ENCODE measurements around the gene TMEM182. TPM values are rescaled to one million over a fixed set of nuclear protein-coding genes. Genes with fewer than 3 reads are reported as not detected.

TMEM182 gene, protein sequence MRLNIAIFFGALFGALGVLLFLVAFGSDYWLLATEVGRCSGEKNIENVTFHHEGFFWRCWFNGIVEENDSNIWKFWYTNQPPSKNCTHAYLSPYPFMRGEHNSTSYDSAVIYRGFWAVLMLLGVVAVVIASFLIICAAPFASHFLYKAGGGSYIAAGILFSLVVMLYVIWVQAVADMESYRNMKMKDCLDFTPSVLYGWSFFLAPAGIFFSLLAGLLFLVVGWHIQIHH
- total RNA-seq, result 1 to 10 TPM; 4.8 to 5.4 (median 5.0) TPM

DNA sequence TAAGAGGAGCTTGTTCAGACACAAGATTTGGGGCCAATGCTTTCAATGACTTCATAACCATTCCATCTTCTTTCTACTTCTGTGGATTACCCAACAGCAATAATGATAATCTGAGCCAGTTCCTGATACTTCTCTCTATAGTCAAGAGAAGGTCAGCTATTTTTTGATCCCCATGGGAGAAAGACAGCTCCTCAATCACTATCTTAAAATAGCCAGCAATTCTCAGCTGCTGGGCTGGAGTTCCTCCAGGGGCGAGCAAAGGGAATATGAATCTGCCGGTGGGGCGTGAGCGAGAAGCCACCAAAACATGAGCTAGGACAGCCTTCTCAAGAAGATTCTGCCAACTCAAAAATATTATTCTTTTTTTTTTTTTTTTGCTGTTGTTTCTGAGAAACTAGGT, at the start of gene TMEM182:
TMEM182 (plus strand) TSS at position 269 of the 400 bp plus-strand sequence. CDS start 187 bp downstream, outside the sequence.
- no peaks in the 10 kb centered on the region for H3K27me3 Mint-ChIP-seq (ENCODE audit: low read depth)
- ATAC-seq (no peak), DNase-seq (no peak)
- H3K4me3 Mint-ChIP-seq, result no peak within 1 kb of the TSS
- H3K9me3 Mint-ChIP-seq, result no peaks in the 10 kb centered on the region
- no peaks in the 10 kb centered on the region for H3K4me1 Mint-ChIP-seq (ENCODE audit: low read depth)
- peaks cover 19% of the 10 kb centered on the region for H3K36me3 Mint-ChIP-seq (ENCODE audit: insufficient read depth)

DNA sequence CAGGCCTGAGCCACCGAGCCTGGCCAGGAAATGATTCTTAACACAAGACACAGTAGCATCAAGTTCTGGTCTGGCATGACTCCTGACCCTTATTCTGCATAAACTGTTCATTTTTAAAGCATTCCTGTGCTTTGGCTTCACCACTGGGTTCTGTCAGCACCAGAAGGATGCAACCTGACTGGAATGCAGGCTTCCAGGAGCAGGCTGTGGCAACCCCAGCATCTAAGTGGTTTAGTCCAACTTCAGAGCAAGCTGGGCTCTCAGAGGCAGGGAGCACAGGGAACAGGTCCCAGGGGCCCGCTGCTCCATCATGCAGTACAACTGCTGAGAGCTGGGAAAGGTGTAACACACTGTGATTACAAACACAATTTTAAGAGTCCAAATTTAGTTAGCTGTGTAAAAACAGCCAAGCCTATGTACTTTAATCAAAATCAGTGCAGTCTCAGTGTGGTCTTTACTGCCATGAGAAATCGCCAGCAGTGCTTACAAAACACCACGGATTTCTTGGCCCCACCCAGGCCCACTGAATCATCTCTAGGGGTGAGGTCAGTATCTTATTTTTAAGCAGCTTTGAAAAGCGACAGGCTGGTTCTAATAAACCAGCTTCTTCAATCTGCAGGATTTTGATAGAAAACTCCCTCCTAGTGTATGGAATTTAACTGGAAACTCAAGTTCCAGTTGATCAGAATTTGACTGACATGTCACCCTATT, 44.4 kb upstream of the TMEM182 start:
- peaks cover 38% of the 10 kb centered on the region for H3K36me3 Mint-ChIP-seq (ENCODE audit: insufficient read depth)
- H3K4me3 Mint-ChIP-seq, result no peak overlapping the region
- no peaks in the 10 kb centered on the region for H3K9me3 Mint-ChIP-seq
- no peaks in the 10 kb centered on the region for H3K27me3 Mint-ChIP-seq (ENCODE audit: low read depth)
- ATAC-seq (no peak), DNase-seq (no peak)
- H3K4me1 Mint-ChIP-seq (ENCODE audit: low read depth), result no peaks in the 10 kb centered on the region

DNA sequence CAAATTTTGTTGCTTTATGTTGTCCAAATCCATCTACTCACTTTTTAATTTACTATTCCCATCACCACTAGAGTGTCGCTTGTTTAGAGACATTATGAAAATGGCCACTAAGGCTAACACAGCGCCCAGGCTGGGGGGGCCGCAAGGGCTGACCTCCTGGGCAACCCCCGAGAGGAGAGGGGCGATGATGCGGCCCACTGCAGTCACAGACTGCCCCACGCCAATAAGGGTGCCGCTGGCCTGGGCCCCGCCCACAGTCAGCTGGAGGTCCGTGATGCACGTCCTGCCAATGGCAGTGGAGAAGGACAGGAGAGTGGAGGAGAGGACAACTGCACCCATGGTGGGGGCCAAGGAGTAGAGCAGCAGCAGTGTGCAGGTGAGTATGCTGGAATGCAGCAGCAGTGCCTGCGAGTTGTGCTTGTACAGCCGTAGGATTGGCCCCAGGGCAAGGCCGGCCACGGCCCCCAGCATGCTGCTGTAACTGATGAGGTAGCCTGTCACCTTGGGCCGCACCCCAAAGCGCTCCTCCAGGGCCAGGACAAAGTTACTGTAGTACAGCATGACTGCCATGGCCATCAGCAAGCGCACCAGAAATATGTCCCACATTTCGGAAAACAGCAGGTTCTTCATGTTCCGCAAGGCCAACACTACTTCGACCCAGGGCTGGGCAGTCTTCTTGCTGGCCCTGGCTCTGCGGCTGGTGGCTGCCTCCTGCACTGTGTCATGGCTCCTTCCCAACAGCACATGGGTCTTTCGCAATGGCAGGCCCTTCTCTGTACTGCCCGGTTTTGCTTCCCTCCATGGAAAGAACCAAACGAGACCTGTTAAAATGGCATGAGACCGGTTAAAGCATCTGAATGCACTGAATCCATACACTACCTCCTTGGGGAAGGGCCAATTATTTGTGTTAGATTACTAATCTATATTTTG, 43.2 kb upstream of the TMEM182 start:
- DNase-seq, result no peak
- Mint-ChIP-seq H3K4me3 (no peak overlapping the region), H3K36me3 (ENCODE audit: insufficient read depth) (peaks cover 45% of the 10 kb centered on the region), H3K27me3 (ENCODE audit: low read depth) (no peaks in the 10 kb centered on the region), H3K9me3 (no peaks in the 10 kb centered on the region), H3K4me1 (ENCODE audit: low read depth) (no peaks in the 10 kb centered on the region)
- ATAC-seq, result no peak

DNA sequence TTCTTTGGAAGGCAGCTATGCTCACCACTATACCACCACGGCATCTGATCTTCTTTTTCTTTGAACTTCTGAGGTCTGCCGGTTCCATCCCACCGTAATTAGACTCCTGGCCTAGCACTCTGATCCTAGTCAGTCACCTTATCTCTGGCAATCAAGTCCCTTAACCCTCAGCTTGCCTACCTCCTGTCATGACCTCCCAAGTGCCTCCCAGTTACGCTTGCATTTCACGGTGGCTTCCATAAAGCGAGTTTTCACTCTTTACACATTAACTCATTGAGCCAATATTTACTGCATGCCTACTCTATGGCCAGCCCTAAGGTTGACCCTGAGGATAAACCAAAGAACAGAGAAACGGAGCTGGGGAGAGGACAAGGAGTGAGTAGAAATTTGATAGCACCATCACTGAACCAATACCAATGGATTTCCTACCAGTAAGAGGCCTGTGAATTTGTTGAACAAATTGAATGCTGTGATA, 37.8 kb upstream of the TMEM182 start:
- no peaks in the 10 kb centered on the region for H3K4me1 Mint-ChIP-seq (ENCODE audit: low read depth)
- ATAC-seq, result no peak
- no peak for DNase-seq
- H3K9me3 Mint-ChIP-seq, result no peaks in the 10 kb centered on the region
- H3K27me3 Mint-ChIP-seq (ENCODE audit: low read depth), result no peaks in the 10 kb centered on the region
- no peak overlapping the region for H3K4me3 Mint-ChIP-seq
- peaks cover 56% of the 10 kb centered on the region for H3K36me3 Mint-ChIP-seq (ENCODE audit: insufficient read depth)

DNA sequence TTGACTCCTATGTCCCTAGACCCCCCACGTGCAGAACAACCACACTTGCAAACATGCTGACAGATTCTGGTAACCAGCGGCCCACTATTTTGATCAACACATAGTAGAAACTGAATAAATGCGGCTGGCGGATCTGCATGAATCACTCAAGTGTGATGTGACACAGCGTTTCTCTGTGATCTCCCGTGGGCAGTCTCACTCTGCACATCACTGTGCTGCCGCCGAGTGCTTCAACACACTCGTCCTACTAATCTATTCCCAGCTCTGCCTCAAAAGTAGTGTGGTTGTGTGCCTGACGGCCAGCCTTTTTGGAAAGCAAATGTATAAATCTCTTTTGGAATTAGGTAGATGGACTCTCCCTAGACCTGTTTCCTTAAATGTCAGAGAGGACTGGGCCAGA, 37.3 kb upstream of the TMEM182 start:
- Mint-ChIP-seq H3K9me3 (no peaks in the 10 kb centered on the region), H3K4me1 (ENCODE audit: low read depth) (no peaks in the 10 kb centered on the region), H3K27me3 (ENCODE audit: low read depth) (no peaks in the 10 kb centered on the region), H3K36me3 (ENCODE audit: insufficient read depth) (peaks cover 53% of the 10 kb centered on the region), H3K4me3 (no peak overlapping the region)
- DNase-seq (no peak), ATAC-seq (no peak)

DNA sequence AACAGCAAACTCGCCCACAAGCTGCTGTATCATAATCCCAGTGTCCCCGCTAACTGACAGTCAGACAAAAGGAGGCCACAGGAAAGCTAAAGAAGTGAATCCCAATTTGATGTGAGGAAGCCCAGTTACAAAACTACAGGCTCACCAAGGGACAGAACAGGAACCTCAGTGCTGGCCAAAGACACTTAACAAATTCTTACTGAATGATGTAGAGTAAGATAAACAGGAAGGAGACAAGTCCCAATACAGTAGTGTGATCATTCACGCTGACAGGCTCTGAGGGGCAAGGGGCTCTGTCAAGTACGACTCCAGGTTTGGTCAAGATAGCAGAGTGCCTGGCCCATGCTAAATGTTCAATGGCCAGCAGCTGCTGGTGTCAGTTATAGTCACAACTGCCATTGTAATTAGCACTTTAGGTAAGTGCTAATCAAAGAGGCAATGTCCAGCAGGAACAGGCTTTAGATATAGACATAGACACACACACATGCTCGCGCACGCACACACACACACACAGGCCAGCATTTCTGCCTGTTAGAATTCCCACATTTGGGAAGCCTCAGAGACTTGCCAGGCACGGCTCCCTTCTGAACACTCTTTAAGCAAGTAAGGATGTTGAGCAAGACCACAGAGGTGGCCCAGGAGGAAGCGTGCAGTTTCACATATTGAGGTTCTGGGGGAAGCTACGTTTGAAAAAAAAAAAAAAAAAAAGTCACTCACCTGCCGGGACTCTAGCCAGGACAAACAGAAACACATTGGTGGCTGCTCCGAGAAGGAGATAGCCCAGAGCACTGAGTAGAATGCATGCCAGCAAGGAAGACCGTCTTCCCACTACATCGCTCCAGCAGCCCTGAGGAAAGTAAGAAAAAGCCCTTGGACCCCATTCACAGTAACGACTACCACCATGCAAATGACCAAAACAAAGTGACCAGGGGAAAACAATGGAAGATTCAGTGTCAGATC, 35.4 kb upstream of the TMEM182 start:
- Mint-ChIP-seq H3K4me1 (ENCODE audit: low read depth) (no peaks in the 10 kb centered on the region), H3K4me3 (no peak overlapping the region), H3K36me3 (ENCODE audit: insufficient read depth) (peaks cover 41% of the 10 kb centered on the region), H3K9me3 (no peaks in the 10 kb centered on the region), H3K27me3 (ENCODE audit: low read depth) (no peaks in the 10 kb centered on the region)
- ATAC-seq (no peak), DNase-seq (no peak)

DNA sequence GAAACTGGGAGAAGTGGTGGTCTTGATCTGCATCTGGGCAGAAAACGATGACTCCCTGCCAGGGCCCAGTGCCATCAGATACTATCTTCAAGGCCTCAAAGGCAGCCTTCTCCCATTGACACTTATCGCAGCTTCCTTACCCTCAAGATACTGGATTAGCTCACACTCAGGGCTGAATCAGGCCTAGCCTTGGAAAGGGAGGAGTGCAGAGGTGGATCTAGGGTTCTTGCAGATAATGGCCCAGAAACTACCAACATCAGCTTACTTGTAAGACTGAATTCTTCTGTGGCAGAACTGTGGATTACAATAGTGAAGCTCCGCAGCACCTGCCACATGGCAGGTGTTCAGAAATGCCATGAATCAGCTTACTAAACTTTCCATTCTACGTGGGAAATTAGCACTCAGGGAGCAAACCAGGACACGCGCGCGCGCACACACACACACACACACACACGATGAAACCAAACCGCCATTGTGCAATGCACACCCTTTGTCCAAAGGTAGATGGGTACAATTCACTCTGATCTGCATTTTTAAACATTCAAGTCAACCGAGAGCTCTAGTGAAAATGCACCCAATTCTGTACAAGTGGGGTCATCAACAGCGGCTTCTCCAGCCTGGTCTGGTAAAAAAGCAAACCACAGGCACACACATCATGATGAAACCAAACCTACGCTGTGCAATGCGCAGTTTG, 26.3 kb upstream of the TMEM182 start:
- no peak for DNase-seq

DNA sequence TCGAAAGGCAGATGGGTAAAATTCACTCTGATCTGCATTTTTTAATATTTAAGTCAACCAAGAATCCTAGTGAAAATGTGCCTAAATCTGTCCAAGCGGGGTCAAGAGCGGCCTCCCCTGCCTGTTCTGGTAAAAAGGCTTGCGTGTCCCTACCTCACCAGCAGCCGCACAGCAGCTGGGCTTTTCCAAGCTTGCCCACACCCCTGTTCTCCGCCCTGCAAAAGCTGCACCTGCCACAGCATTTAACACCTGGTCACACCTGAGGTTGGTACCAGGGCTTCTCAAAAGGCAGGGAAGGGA, 25.8 kb upstream of the TMEM182 start:
- H3K4me1 Mint-ChIP-seq (ENCODE audit: low read depth), result peaks cover 32% of the 10 kb centered on the region
- H3K27me3 Mint-ChIP-seq (ENCODE audit: low read depth), result no peaks in the 10 kb centered on the region
- ATAC-seq, result peak; percentile 19 to 20
- DNase-seq, result peak; percentile 7
- H3K9me3 Mint-ChIP-seq, result no peaks in the 10 kb centered on the region
- H3K4me3 Mint-ChIP-seq, result peak overlapping the region; percentile 95
- H3K36me3 Mint-ChIP-seq (ENCODE audit: insufficient read depth), result peaks cover 7% of the 10 kb centered on the region

More for the DNA sequence above, 26.3 kb upstream of the TMEM182 start:
- Mint-ChIP-seq H3K4me1 (ENCODE audit: low read depth) (peaks cover 32% of the 10 kb centered on the region), H3K4me3 (peak overlapping the region; percentile 95), H3K27me3 (ENCODE audit: low read depth) (no peaks in the 10 kb centered on the region), H3K36me3 (ENCODE audit: insufficient read depth) (peaks cover 11% of the 10 kb centered on the region), H3K9me3 (no peaks in the 10 kb centered on the region)
- ATAC-seq, result no peak

DNA sequence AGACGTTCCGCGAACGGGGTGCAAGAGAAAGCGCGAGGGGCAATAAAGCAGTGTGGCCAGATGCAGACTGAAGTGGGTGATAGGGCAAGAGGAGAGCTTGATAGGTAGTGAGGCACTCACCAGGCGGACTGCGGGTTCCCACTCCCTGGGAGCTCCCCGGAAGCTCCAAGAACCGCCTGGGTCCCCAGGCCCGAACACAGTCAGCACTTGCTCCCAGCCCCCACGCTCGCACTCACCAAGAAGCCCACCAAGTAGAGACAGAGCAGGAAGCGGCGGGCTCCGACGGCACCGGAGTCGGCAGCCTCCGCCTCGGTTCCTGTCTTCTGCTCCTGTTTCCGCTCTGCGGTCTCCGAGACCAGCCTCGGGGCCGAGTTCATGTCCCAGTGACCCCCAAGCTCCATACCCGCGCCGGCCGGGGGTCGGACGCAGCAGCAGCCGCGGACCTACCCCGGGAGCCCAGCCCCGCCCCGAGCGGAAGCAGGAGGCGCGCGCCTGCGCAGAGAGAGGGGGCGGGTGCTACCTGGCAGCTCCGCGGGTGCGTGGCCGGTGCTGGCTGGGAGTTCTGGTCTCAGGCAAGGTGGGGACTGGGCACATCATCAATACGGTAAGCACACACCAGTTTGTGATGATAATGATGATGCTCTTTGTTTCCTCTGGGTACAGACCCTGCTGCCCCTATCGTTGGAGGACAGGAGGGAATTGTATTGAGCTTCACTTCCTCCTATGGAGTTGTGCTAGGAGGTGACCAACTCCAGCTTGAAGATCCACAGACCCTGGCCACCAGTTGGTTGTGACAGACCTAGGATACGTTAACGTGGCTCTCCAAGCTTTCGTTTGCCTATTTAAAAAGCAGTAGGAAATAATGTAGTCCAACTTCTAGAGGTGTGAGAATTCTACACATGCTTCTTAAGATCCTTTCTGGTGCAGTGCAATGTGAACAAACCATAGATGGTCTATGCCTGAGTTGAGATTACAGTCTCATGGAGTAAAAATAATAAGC, 25.1 kb upstream of the TMEM182 start:
- H3K27me3 Mint-ChIP-seq (ENCODE audit: low read depth), result no peaks in the 10 kb centered on the region
- H3K4me1 Mint-ChIP-seq (ENCODE audit: low read depth), result peaks cover 32% of the 10 kb centered on the region
- H3K4me3 Mint-ChIP-seq, result peak overlapping the region; percentile 95
- peaks cover 6% of the 10 kb centered on the region for H3K36me3 Mint-ChIP-seq (ENCODE audit: insufficient read depth)
- peaks cover 3% of the 10 kb centered on the region for H3K9me3 Mint-ChIP-seq
- ATAC-seq (peak; percentile 97 to 98), DNase-seq (peak; percentile 83)

DNA sequence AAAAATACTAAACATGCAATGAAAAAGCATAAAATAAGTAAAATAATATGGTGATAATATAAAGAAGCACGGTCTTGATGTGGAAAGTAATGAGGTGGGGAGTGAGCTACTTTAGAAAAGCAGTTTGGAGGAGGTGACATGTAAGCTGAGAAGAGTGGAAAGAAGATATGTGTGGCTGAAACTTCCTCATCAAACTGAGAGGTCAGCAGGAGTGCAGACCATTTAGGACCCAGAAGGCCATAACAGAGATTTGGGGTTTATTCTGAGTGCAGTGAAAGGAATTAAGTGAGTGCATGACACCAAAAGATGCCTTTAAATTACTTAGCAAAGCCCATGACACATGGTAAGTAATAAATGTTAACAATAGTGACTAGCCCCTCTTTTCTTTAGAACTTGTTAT, 24.4 kb upstream of the TMEM182 start:
- no peak for ATAC-seq
- Mint-ChIP-seq H3K27me3 (ENCODE audit: low read depth) (no peaks in the 10 kb centered on the region), H3K4me1 (ENCODE audit: low read depth) (peaks cover 32% of the 10 kb centered on the region), H3K4me3 (peak overlapping the region; percentile 95), H3K36me3 (ENCODE audit: insufficient read depth) (peaks cover 7% of the 10 kb centered on the region), H3K9me3 (peaks cover 6% of the 10 kb centered on the region)
- DNase-seq, result no peak

DNA sequence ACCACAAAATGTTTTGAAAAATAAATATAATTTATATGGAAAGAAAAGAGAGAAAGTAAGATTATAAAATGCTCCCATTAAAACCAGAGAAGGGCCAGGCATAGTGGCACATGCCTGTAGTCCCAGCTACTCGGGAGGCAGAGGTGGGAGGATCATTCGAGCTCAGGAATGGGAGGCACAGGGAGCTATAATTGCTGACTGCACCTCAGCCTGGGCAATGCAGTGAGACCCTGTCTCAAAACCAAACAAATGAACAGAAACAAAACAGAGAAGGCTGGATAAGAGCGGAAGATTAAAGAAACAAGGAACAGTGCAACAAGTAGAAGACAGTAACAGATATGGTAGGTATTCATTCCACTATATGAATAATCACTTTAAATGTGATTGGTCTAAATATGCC, 18.6 kb upstream of the TMEM182 start:
- ATAC-seq, result no peak
- peaks cover 9% of the 10 kb centered on the region for H3K36me3 Mint-ChIP-seq (ENCODE audit: insufficient read depth)
- no peaks in the 10 kb centered on the region for H3K4me1 Mint-ChIP-seq (ENCODE audit: low read depth)
- H3K27me3 Mint-ChIP-seq (ENCODE audit: low read depth), result no peaks in the 10 kb centered on the region
- no peak for DNase-seq
- H3K9me3 Mint-ChIP-seq, result peaks cover 14% of the 10 kb centered on the region
- H3K4me3 Mint-ChIP-seq, result no peak overlapping the region

DNA sequence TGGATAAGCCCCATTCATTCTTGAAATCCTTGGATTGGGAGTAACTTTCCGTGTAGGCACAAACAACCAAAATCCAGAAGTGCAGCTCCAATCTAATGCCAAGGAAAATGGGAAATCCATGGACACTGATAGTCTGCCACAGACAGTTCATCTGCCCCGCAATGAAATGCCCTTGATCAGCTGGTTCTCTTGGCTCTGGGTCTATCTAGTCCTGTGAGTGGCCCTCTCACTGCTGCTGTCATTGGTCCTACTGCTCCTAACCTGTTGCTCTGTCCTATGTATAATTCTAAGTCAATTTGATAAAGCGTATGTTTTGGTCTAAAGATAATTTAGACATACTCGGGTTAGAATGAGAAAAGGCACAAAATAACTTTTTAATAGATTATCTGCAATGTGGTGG, 13.7 kb upstream of the TMEM182 start:
- no peak overlapping the region for H3K4me3 Mint-ChIP-seq
- H3K9me3 Mint-ChIP-seq, result peaks cover 8% of the 10 kb centered on the region
- DNase-seq (no peak), ATAC-seq (no peak)
- H3K27me3 Mint-ChIP-seq (ENCODE audit: low read depth), result no peaks in the 10 kb centered on the region
- peaks cover 2% of the 10 kb centered on the region for H3K36me3 Mint-ChIP-seq (ENCODE audit: insufficient read depth)
- H3K4me1 Mint-ChIP-seq (ENCODE audit: low read depth), result no peaks in the 10 kb centered on the region
